Urinary bladder (tissue), 4 donors: Measurements from ENCODE around the gene TRAF2. TPM values are rescaled to one million over a fixed set of nuclear protein-coding genes. Genes with fewer than 3 reads are reported as not detected.
"Not testable (repeated sequence)": the region's sequence is repeated elsewhere in the genome, so short reads cannot be mapped to it uniquely, and the experiment has no call there.

Source experiments
- DNase-seq: peaks from one replicate; pipeline ENCODE4 v3.0.0-alpha.2; 2015; ENCODE audit errors: extremely low spot score
- H3K27ac ChIP-seq: one replicate; pipeline ENCODE4 v1.5.1; 2013; ENCODE audit warnings: low read depth, mild to moderate bottlenecking, moderate library complexity
- H3K36me3 ChIP-seq: one replicate; pipeline ENCODE4 v1.6.1; 2013; ENCODE audit warnings: mild to moderate bottlenecking, moderate library complexity; ENCODE audit not compliant: insufficient read depth
- H3K4me1 ChIP-seq: one replicate; pipeline ENCODE4 v1.6.1; 2013; ENCODE audit warnings: mild to moderate bottlenecking, moderate library complexity; ENCODE audit not compliant: insufficient read depth
- H3K4me3 ChIP-seq: one replicate; pipeline ENCODE4 v1.5.1; 2013; ENCODE audit warnings: low read depth, low read length
- WGBS: extraction: QIAGEN DNeasy Blood & Tissue Kit; methylation state at CpG from one replicate; pipeline ENCODE4 v1.1.7; 2013; 5-methylcytosine and 5-hydroxymethylcytosine counted together
- polyA plus RNA-seq: library from polyadenylated mRNA; stranded (reverse); fragments of 200-250 nt; gene quantifications from one replicate; pipeline ENCODE4 v1.2.3, GENCODE V29; 2013
- total RNA-seq: library from RNA; depleted of rRNA; stranded (reverse); fragments of >200 nt; gene quantifications from one replicate; pipeline ENCODE4 v1.2.3, GENCODE V29; 2014
- donor health status: healthy with polysubstance abuse.
- donor health status: healthy.

The TRAF2 gene
- total and polyA plus RNA-seq, 2 donors, result 7.9 to 13.1 TPM

DNA sequence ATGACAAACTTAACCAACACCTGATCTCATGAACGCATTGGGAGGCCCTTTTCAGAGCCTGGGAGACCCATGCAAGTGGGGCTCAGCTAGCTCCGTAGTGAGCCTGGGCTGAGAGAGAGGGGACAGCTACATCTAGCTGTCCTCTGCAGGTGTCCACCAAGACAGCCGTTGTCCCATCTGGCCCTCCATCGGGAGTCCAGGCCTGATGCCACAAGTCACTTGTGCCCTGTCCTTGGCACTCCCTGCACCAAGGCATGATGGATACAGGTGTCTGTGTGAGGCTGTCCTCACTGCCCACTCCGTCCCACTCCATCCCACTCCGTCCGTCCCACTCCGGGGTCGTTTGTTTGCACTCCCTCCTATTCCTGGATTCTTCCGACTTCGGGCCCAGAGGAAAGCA, 17.7 kb upstream of the TRAF2 start:
- no peak for DNase-seq
- no peak overlapping the region for H3K27ac ChIP-seq
- WGBS, result 93% methylated on average over 11 of the region's 11 CpGs
- no peaks in the 10 kb centered on the region for H3K36me3 ChIP-seq
- no peaks in the 10 kb centered on the region for H3K4me1 ChIP-seq
- H3K4me3 ChIP-seq, result no peak overlapping the region

DNA sequence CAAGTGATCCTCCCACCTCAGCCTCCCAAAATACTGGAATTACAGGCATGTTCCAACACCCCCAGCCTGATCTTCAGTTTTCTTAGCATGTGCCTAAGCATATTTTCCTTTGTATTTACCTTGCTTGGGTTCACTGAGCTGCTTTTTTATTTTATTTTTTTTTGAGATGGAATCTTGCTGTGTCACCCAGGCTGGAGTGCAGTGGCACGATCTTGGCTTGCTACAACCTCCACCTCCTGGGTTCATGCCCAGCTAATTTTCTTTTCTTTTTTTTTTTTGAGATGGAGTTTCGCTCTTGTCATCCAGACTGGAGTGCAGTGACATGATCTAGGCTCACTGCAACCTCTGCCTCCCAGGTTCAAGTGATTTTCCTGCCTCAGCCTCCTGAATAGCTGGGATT, 16.7 kb upstream of the TRAF2 start:
- not testable (repeated sequence) for H3K4me1 ChIP-seq, H3K27ac ChIP-seq, H3K36me3 ChIP-seq, H3K4me3 ChIP-seq, DNase-seq
- WGBS, result 91% methylated on average over 2 of the region's 2 CpGs

DNA sequence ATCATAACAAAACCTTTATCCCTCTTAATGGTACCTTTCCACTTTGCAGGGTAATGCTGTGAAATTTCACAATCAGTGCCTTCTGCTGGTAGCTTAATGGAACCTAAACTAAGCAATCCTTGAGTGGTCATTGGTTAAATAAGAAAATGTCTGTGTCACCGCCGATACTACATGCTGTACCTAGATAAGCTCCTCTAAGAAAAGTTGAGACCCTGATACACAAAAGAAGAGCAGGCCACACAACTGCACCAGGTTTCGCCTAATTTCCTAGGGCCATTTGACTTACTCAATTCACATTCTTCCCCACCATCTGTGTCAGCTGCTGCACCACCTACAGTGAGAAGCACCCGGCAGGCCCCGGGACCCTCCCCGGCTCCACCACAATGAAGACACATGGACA, 11.2 kb upstream of the TRAF2 start:
- Histone ChIP-seq H3K27ac (no peak overlapping the region), H3K4me1 (no peaks in the 10 kb centered on the region), H3K4me3 (no peak overlapping the region), H3K36me3 (no peaks in the 10 kb centered on the region)
- 89% methylated on average over 6 of the region's 6 CpGs for WGBS
- DNase-seq, result no peak

DNA sequence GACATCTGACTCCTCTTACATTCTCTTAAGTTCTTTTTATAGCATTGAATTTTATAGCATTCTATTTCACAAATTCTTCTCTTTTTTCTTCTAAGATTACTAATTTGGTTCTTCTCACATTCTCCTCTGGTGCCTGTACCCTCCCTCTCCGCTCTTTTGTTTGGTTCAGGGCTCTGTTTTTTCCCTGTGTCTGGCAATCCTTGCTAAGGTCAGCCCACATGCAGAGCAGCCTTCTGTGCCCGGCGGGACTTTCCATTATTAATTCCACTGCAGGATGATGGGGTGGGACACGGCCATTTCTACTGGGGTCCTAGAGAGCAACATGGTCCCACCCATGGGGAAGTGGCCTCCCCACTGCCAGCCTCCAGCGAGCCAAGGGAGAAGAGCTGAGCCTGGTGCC, 9.8 kb upstream of the TRAF2 start:
- 73% methylated on average over 5 of the region's 5 CpGs for WGBS
- no peak for DNase-seq
- Histone ChIP-seq H3K27ac (no peak overlapping the region), H3K36me3 (no peaks in the 10 kb centered on the region), H3K4me1 (no peaks in the 10 kb centered on the region), H3K4me3 (no peak overlapping the region)

DNA sequence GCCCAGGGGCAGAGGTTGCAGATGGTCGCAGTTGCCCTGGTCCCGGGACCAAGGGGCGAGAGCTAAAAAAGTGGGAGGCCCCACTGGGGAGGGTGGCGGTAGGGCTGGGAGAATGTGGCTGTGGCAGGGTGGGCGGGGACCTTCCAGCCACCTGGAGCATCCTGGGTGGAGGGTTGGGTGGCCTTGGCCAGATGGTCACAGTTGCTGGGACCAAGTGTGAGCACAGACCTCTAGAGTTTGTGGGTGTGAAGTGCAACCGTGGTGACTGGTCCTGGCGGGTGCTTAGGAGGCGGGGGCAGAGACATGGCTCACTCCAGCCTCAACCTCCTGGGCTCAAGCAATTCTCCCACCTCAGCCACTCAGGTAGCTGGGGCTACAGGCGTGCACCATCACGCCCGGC, 5.7 kb upstream of the TRAF2 start:
- H3K36me3 ChIP-seq, result no peaks in the 10 kb centered on the region
- H3K4me1 ChIP-seq, result no peaks in the 10 kb centered on the region
- WGBS, result 81% methylated on average over 11 of the region's 11 CpGs
- no peak for DNase-seq
- H3K4me3 ChIP-seq, result no peak overlapping the region
- no peak overlapping the region for H3K27ac ChIP-seq

DNA sequence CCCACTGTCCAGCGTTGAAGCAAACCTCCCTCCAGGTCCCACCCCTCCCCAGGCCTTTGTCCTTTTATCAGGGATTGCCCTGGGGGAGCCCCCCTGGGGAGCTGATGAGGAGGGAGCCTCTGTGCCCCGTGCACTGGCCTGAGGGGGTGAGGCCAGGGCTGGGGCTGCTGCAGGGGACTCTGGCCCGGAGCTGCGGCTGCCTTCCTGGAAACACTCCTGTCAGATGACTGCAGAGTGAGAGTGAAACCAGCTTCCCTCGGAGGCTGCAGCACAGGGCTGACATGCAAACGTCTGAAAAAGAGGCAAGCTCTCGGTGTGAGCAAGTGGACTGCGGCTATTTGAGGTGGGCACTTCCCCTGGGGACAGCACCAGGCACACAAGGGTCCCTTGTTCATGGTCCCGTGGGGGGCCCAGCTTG, 4.6 kb upstream of the TRAF2 start:
- Histone ChIP-seq H3K36me3 (no peaks in the 10 kb centered on the region), H3K27ac (no peak overlapping the region), H3K4me1 (no peaks in the 10 kb centered on the region), H3K4me3 (no peak overlapping the region)
- 19% methylated on average over 9 of the region's 9 CpGs for WGBS
- no peak for DNase-seq

DNA sequence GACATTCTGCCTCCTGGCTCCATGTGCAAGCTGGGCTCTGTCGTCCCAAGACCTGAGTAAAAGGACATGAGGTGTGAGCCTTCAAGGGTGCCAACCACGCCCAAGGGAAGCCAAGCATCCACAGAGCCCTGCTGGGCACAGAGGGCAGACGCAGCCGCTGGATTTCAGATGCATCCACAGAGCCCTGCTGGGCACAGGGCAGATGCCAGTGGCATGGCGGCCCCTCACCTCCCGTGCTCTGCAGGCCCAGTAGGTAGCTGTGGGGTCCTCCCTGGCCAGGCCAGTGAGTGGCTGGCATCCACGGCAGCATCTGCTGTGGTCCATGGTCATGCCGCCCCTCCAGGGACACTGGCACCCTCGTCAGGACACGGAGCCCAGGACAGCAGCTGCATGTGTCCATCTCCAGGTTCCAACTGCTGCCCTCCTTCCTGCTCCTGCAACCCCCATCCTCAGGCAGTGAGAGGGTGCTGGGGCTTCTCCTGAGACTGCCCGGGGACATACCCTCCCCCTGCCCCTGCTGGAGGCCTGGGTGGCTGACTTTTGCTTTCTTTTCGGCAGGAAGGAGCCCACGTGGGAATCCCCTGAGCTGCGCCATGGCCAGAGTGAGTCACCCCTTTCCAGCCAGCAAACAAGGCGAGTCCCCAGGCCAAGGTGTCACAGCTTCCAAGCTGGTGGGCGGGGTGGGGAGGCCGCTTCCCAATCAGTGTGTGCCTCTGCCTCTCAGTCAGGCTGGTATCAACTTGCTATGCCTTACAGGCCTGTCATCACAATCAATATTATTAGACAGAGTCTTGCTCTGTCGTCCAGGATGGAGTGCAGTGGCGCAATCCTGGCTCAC, 4.0 kb upstream of the TRAF2 start:
- no peak overlapping the region for H3K4me3 ChIP-seq
- H3K27ac ChIP-seq, result no peak overlapping the region
- DNase-seq, result no peak
- 60% methylated on average over 19 of the region's 19 CpGs for WGBS
- H3K4me1 ChIP-seq, result no peaks in the 10 kb centered on the region
- H3K36me3 ChIP-seq, result no peaks in the 10 kb centered on the region

DNA sequence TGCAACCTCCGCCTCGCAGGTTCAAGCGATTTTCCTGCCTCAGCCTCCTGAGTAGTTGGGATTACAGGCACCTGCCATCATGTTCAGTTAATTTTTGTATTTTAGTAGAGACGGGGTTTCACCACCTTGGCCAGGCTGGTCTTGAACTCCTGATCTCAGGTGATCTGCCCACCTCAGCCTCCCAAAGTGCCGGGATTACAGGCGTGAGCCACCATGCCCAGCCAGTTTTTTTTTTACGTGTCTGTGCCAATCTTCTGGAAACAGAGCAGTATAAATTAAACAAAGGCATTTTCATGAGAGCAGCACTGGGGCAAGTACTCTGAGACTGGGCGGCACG, 3.4 kb upstream of the TRAF2 start:
- DNase-seq, H3K4me3 ChIP-seq, H3K4me1 ChIP-seq, H3K36me3 ChIP-seq, H3K27ac ChIP-seq: not testable (repeated sequence)
- WGBS, result 86% methylated on average over 9 of the region's 9 CpGs

DNA sequence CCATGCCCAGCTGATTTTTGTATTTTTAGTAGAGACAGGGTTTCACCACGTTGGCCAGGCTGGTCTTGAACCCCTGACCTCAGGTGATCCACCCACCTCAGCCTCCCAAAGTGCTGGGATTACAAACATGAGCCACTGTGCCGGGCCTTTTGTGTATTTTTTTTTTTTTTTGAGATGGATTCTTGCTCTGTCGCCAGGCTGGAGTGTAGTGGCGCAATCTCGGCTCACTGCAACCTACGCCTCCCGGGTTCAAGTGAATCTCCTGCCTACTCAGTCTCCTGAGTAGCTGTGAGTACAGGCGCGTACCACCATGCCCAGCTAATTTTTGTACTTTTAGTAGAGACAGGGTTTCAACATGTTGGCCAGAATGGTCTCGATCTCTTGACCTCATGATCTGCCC, 2.6 kb upstream of the TRAF2 start:
- H3K4me3 ChIP-seq, H3K27ac ChIP-seq, H3K4me1 ChIP-seq, DNase-seq, H3K36me3 ChIP-seq: not testable (repeated sequence)
- 87% methylated on average over 10 of the region's 10 CpGs for WGBS

DNA sequence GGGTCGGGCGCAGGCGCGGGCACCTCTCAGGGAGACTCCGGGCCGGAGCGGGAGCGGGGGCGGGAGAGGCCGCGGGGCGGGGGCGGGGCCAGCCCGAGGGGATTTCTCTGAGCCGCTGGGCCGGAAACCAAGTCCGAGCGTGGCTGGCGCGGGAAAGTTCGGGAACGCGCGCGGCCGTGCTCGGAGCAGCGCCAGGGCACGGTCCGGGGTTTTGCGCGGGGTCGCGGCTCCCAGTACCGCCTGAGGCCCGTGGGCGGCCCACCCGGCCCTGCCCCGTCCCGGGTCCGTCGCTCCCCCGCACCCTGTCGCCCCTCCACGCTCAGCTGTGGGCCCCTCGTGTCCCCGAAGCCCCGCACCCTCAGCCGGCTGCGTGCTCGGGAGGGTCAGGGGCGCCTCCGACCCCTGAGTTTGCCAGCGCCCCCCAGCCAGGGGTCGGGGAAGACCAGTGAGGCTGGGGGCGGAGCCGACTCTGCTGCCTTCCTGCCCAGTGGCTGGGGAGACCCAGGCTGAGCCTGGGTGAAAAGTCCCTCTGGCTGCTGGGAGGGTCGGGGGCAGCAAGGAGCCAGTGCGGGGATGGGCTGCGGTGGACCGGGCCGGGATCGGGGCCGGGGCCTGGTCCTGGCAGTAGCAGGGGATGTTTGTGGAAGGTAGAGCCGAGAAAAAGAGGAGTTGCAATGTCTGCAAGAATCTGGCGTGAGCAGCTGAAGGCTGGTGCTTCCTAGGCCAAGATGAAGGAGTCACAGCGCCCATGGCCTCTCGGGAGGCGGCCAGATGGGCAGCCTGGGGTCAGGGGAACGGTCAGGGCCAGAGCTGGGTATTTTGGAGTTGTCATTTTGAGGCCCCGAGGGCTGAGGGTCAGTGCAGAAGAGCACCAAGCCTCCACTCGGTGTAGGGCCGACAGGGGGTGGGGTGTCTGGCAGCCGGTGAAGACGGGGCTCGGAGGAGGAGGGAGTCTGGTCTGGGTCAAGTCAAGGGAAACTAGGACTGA, 588 bp downstream of the TRAF2 start:
- no peaks in the 10 kb centered on the region for H3K36me3 ChIP-seq
- H3K27ac ChIP-seq, result peak overlapping the region; percentile 18
- no peaks in the 10 kb centered on the region for H3K4me1 ChIP-seq
- H3K4me3 ChIP-seq, result peak overlapping the region; percentile 98
- no peak for DNase-seq
- 1% methylated on average over 76 of the region's 76 CpGs for WGBS

DNA sequence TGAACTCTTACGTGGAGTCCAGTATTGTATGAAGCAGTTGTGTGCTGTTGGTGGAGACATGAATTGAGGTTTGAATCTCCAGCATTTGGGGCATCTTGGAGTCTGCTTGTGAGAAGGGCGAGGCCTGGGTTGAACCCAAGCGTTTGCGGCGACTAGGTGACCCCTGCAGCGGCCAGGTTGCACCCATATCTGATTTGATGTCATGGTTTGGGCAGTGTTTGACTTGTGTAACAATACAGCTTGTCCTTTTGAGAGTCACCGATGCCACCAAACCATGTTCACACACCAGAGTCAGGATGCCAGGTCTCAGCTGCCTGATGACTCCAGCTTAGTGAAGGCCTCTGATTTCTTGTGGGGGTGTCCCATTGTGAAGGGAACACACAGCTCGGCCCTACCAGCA, 2.1 kb downstream of the TRAF2 start:
- Histone ChIP-seq H3K36me3 (no peaks in the 10 kb centered on the region), H3K4me1 (no peaks in the 10 kb centered on the region), H3K4me3 (no peak overlapping the region), H3K27ac (no peak overlapping the region)
- 85% methylated on average over 8 of the region's 8 CpGs for WGBS
- no peak for DNase-seq

DNA sequence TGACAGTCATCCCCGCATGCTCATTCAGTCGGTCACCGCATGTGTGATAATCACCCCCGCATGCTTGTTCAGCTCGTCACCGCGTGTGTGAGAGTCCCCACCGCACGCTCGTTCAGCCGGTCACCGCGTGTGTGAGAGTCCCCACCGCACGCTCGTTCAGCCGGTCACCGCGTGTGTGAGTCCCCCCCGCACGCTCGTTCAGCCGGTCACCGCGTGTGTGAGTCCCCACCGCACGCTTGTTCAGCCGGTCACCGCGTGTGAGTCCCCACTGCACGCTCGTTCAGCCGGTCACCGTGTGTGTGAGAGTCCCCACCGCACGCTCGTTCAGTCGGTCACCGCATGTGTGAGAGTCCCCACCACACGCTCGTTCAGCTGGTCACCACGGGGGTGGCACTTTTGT, 3.5 kb downstream of the TRAF2 start:
- H3K4me3 ChIP-seq, result no peak overlapping the region
- DNase-seq, result no peak
- 95% methylated on average over 42 of the region's 42 CpGs for WGBS
- H3K27ac ChIP-seq, result no peak overlapping the region
- H3K36me3 ChIP-seq, result no peaks in the 10 kb centered on the region
- no peaks in the 10 kb centered on the region for H3K4me1 ChIP-seq

DNA sequence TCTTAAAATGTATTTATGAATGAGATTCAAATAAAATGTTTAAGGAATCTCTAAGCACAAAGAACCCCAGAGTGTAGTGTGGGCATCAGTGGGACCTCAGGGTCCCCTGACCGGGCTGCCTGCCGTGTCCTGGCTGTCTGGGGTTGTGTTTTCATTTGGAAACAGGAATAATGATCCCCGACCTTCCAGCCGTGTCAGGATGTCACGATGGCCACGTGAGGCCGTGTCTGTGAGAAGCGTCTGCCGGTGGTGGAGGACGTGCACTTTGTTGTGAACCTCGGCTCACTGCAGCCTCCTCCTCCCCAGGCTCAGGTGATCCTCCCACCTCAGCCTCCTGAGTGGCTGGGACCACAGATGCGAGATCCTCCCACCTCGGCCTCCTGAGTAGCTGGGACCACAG, 4.3 kb downstream of the TRAF2 start:
- Histone ChIP-seq H3K36me3 (no peaks in the 10 kb centered on the region), H3K4me3 (no peak overlapping the region), H3K4me1 (no peaks in the 10 kb centered on the region), H3K27ac (no peak overlapping the region)
- no peak for DNase-seq
- WGBS, result 87% methylated on average over 13 of the region's 13 CpGs

DNA sequence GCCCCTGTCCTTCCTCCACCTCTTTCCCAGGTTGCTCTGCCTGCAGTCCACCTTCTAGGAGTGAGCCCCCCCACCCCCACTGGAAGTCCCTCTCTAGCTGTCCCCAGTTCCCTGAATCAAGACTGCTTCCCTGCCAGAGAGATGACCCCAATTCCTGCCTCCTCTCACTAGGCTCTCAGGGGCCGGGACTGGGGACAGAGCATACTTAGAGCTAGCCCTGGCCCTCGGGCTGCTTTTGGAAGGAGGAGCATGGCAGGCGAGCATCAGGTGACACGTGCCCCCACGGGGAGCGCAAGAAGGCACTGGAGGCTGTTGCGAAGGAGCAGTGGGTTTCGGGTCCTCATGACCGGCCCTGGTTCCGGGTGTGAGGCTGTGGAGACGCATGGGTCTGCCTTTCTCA, 9.7 kb downstream of the TRAF2 start:
- no peak overlapping the region for H3K27ac ChIP-seq
- no peaks in the 10 kb centered on the region for H3K36me3 ChIP-seq
- H3K4me3 ChIP-seq, result no peak overlapping the region
- WGBS, result 85% methylated on average over 11 of the region's 11 CpGs
- no peak for DNase-seq
- no peaks in the 10 kb centered on the region for H3K4me1 ChIP-seq
